ENCODE results near the gene RDH13.
"Not testable (repeated sequence)": the region's sequence is repeated elsewhere in the genome, so short reads cannot be mapped to it uniquely, and the experiment has no call there.

The RDH13 gene

DNA sequence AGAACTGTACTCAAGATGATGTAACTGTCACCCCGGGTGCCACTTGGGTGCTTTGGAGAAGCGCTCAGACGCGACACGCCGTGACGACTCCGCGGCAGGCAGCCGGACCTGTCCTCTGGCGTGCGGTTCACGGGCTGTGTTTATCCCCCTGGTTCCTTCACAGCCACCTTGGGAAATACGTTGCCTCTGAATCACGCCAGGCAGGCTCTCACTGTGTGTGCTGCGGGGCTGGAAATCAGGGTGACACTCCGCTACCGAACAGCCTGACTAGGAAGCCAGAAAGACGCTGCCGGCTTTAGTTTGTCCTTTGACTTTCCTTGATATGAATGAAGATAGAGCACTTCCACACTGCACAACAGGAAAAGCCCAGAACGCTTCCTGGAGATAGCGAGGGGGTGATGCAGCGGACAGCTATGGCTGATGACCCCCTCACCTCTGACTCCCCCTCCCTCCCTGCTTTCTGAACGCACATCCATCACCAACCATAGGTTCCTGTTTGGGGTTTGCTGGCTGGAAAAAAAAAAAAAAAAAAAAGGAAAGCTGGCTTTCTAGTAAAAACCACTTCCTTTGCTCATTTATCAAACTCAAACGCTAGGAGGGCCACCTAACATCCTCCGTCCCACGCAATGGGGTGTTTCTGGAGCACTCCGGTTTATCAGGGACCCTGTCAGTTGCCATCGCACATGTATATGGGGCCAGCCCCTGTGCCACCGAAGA lies 21.2 kb downstream of the RDH13 start:
- no peak for TF ChIP-seq GABPA (IDR thresholded peaks at IDR 0.05; ENCODE audit: low read depth)
- DNase-seq (ENCODE audit: low read depth in 1 of 2, low spot score in 1 of 2) = no peak
- Histone ChIP-seq H3K4me3 (replicated peaks; ENCODE audit: insufficient read depth, low read length) (no peak overlapping the region), H3K27me3 (ENCODE audit: insufficient read depth, poor library complexity, severe bottlenecking) (no peaks in the 10 kb centered on the region), H3K27ac (replicated peaks) (no peak overlapping the region)

DNA sequence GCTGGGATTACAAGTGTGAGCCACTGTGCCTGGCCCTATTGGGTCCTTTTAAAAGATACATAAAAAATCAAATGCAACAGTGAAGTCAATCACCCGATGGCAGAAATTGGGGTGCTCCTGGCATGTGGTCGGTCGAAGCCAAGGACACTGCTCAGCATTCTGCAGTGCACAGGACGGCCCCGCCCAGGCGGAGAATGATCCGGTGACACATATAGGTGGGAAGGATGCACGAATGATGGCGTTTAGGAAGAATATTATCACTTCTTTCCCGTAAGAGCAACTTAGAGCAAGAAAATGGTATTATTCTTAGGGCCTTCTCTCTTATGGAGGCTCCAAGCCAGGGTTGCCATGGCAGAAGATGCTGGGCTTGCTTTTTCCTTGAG lies 21.7 kb downstream of the RDH13 start:
- Histone ChIP-seq H3K27me3 (ENCODE audit: insufficient read depth, poor library complexity, severe bottlenecking) (no peaks in the 10 kb centered on the region), H3K4me3 (replicated peaks; ENCODE audit: insufficient read depth, low read length) (no peak overlapping the region), H3K27ac (replicated peaks) (no peak overlapping the region)
- no peak for TF ChIP-seq SPI1 (IDR thresholded peaks at IDR 0.05; ENCODE audit: borderline replicate concordance, low read depth)
- no peak for DNase-seq (ENCODE audit: low read depth in 1 of 2, low spot score in 1 of 2)

DNA sequence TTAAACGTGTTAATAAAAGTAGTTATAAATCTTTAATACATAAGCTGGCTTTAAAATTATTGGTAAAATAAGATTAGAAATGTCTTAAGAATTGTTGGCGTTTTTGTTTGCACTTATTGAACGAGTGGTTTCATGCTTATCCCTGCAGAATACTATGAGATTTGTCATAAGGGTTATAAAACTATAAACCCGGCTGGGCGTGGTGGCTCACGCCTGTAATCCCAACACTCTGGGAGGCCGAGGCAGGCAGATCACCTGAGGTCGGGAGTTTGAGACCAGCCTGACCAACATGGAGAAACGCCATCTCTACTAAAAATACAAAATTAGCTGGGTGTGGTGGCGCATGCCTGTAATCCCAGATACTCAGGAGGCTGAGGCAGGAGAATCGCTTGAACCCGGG lies 22.3 kb downstream of the RDH13 start:
- DNase-seq (ENCODE audit: low read depth in 1 of 2, low spot score in 1 of 2); H3K27ac ChIP-seq (replicated peaks); H3K4me3 ChIP-seq (replicated peaks; ENCODE audit: insufficient read depth, low read length); H3K27me3 ChIP-seq (ENCODE audit: insufficient read depth, poor library complexity, severe bottlenecking): not testable (repeated sequence)

DNA sequence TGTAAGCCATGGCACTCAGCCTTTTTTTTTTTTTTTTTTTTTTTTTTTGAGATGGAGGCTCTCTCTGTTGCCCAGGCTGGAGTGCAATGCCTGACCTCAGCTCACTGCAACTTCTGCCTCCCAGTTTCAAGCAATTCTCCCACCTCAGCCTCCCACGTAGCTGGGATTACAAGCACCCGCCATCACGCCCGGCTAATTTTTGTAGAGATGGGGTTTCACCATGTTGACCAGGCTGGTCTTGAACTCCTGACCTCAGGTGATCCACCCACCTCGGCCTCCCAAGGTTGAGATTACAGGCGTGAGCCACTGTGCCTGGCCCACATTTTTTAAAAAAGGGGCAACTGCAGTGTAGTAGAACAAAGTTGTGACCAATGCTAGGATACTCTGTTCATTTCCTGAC lies 25.3 kb downstream of the RDH13 start:
- not testable (repeated sequence) for H3K27ac ChIP-seq (replicated peaks); DNase-seq (ENCODE audit: low read depth in 1 of 2, low spot score in 1 of 2); H3K4me3 ChIP-seq (replicated peaks; ENCODE audit: insufficient read depth, low read length); H3K27me3 ChIP-seq (ENCODE audit: insufficient read depth, poor library complexity, severe bottlenecking)

DNA sequence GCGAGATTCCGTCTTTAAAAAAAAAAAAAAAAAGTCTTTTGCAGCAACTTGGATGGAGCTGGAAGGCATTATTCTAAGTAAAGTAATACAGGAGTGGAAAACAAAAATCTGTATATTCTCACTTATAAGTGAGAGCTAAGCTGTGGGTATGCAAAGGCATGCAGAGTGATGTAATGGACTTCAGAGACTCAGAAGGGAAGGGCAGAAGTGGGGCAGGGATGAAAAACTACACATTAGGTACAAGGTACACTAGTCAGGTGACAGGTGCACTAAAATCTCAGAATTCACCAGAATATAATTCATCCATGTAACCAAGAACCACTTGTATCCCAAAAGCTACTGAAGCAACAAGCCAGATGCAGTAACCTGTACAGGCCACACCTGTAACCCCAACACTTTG lies 26.9 kb downstream of the RDH13 start:
- no peak overlapping the region for H3K27ac ChIP-seq (replicated peaks)
- H3K4me3 ChIP-seq (replicated peaks; ENCODE audit: insufficient read depth, low read length) = no peak overlapping the region
- no peaks in the 10 kb centered on the region for H3K27me3 ChIP-seq (ENCODE audit: insufficient read depth, poor library complexity, severe bottlenecking)
- no peak for TF ChIP-seq POLR2AphosphoS5 (IDR thresholded peaks at IDR 0.05; ENCODE audit: low read depth)
- TF ChIP-seq, protein P1, sequence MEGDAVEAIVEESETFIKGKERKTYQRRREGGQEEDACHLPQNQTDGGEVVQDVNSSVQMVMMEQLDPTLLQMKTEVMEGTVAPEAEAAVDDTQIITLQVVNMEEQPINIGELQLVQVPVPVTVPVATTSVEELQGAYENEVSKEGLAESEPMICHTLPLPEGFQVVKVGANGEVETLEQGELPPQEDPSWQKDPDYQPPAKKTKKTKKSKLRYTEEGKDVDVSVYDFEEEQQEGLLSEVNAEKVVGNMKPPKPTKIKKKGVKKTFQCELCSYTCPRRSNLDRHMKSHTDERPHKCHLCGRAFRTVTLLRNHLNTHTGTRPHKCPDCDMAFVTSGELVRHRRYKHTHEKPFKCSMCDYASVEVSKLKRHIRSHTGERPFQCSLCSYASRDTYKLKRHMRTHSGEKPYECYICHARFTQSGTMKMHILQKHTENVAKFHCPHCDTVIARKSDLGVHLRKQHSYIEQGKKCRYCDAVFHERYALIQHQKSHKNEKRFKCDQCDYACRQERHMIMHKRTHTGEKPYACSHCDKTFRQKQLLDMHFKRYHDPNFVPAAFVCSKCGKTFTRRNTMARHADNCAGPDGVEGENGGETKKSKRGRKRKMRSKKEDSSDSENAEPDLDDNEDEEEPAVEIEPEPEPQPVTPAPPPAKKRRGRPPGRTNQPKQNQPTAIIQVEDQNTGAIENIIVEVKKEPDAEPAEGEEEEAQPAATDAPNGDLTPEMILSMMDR (IDR thresholded peaks at IDR 0.05; ENCODE audit: insufficient read depth, low read length) = no peak
- no peak for TF ChIP-seq SPI1 (IDR thresholded peaks at IDR 0.05; ENCODE audit: borderline replicate concordance, low read depth)
- TF ChIP-seq, protein P2, sequence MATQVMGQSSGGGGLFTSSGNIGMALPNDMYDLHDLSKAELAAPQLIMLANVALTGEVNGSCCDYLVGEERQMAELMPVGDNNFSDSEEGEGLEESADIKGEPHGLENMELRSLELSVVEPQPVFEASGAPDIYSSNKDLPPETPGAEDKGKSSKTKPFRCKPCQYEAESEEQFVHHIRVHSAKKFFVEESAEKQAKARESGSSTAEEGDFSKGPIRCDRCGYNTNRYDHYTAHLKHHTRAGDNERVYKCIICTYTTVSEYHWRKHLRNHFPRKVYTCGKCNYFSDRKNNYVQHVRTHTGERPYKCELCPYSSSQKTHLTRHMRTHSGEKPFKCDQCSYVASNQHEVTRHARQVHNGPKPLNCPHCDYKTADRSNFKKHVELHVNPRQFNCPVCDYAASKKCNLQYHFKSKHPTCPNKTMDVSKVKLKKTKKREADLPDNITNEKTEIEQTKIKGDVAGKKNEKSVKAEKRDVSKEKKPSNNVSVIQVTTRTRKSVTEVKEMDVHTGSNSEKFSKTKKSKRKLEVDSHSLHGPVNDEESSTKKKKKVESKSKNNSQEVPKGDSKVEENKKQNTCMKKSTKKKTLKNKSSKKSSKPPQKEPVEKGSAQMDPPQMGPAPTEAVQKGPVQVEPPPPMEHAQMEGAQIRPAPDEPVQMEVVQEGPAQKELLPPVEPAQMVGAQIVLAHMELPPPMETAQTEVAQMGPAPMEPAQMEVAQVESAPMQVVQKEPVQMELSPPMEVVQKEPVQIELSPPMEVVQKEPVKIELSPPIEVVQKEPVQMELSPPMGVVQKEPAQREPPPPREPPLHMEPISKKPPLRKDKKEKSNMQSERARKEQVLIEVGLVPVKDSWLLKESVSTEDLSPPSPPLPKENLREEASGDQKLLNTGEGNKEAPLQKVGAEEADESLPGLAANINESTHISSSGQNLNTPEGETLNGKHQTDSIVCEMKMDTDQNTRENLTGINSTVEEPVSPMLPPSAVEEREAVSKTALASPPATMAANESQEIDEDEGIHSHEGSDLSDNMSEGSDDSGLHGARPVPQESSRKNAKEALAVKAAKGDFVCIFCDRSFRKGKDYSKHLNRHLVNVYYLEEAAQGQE (IDR thresholded peaks at IDR 0.05; ENCODE audit: insufficient replicate concordance, low read depth) = no peak
- TF ChIP-seq GABPA (IDR thresholded peaks at IDR 0.05; ENCODE audit: low read depth) = no peak
- DNase-seq (ENCODE audit: low read depth in 1 of 2, low spot score in 1 of 2) = no peak

DNA sequence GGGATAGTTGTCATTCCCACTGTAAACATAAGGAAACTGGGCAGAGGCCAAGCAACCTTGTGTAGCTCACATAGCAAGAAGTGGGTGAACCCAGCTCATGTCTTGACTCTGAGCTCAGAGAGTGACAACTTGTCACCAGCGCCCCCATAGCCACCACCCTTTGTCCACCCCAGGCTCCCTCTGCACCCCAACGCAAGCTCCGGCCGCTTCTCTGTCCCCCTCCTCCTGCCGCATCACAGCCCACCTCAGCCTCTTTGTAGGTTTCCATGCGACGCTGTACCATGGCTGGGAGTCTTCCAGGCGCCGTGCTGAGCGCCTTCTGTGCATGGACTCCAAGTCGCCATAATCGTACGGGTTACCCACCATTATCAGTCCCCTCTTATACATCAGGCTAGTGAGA lies 28.2 kb downstream of the RDH13 start:
- Histone ChIP-seq H3K4me3 (replicated peaks; ENCODE audit: insufficient read depth, low read length) (no peak overlapping the region), H3K27ac (replicated peaks) (no peak overlapping the region), H3K27me3 (ENCODE audit: insufficient read depth, poor library complexity, severe bottlenecking) (no peaks in the 10 kb centered on the region)
- TF ChIP-seq, protein P1 (IDR thresholded peaks at IDR 0.05; ENCODE audit: insufficient read depth, low read length) = no peak
- TF ChIP-seq SPI1 (IDR thresholded peaks at IDR 0.05; ENCODE audit: borderline replicate concordance, low read depth) = no peak
- TF ChIP-seq, protein P2 (IDR thresholded peaks at IDR 0.05; ENCODE audit: insufficient replicate concordance, low read depth) = no peak
- TF ChIP-seq POLR2AphosphoS5 (IDR thresholded peaks at IDR 0.05; ENCODE audit: low read depth) = no peak
- no peak for TF ChIP-seq GABPA (IDR thresholded peaks at IDR 0.05; ENCODE audit: low read depth)
- no peak for DNase-seq (ENCODE audit: low read depth in 1 of 2, low spot score in 1 of 2)

DNA sequence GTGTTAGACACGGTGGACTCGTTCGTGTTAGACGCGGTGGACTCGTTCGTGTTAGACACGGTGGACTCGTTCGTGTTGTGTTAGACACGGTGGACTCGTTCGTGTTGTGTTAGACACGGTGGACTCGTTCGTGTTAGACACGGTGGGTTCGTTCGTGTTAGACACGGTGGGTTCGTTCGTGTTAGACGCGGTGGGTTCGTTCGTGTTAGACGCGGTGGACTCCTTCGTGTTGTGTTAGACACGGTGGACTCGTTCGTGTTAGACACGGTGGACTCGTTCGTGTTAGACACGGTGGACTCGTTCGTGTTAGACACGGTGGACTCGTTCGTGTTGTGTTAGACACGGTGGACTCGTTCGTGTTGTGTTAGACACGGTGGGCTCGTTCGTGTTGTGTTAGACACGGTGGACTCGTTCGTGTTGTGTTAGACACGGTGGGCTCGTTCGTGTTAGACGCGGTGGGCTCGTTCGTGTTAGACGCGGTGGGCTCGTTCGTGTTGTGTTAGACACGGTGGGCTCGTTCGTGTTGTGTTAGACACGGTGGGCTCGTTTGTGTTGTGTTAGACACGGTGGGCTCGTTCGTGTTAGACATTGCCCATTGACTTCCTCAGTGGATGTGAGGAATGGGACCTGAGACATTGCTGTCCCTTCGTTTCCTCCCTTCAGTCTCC lies 29.8 kb downstream of the RDH13 start:
- not testable (repeated sequence) for H3K4me3 ChIP-seq (replicated peaks; ENCODE audit: insufficient read depth, low read length); H3K27ac ChIP-seq (replicated peaks); DNase-seq (ENCODE audit: low read depth in 1 of 2, low spot score in 1 of 2); H3K27me3 ChIP-seq (ENCODE audit: insufficient read depth, poor library complexity, severe bottlenecking)

All from HL-60 (cell line).